ENCODE data around the gene ERBB2. TPM values are rescaled to one million over a fixed set of nuclear protein-coding genes. Genes with fewer than 3 reads are reported as not detected.
A peak's percentile ranks its signal among the peaks of the same experiment; 100 is the strongest.

Gene ERBB2
- total and polyA plus RNA-seq, 9 of the 15 experiments (the other 6 are each of a cell fraction or from before 2014, with no cell fraction given) = 0.74 to 5.6 (median 3.3) TPM

DNA sequence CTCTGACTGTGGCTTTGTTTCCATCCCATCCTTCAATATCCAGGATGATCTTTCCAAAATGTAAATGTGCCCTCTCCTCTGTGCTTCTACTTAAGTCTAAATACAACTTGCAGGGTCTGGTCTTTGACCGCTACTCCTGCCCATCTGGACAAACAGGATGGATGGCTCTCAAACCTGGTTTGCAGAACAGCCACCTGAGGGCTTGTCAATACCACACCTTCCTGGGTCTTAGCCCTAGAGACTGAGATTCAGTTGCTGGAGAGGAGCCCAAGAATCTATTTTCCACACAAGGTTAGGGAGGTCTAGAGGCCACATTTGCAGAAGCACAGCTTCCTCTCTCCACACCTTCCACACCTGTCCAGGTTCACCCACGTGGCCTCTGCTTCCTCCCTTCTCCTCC is 36.0 kb downstream of the ERBB2 start:
- no TSS peak for BruUV-seq (replicated peaks)
- H4K20me1 ChIP-seq (replicated peaks; ENCODE audit: control insufficient read depth, insufficient read depth, low read length) = no peaks in the 10 kb centered on the region
- H3K79me2 ChIP-seq (ENCODE audit: control insufficient read depth, insufficient read depth, low read length) = no peaks in the 10 kb centered on the region
- ChIA-PET CTCF (ENCODE audit: low intra/inter-chr PET ratio) (no interaction called here), POLR2A (interaction anchor here (1.1 kb wide), 1 partner anchor 36 kb away, joined by 3 read pairs; the partner anchor contains the start of gene ERBB2)
- intact Hi-C loops (cut with micrococcal nuclease) = no loop called here
- no peak for FAIRE-seq
- H3K9me1 ChIP-seq (ENCODE audit: control insufficient read depth, insufficient read depth, low read length) = no peaks in the 10 kb centered on the region
- H3K36me3 ChIP-seq (ENCODE audit: control insufficient read depth, insufficient read depth, low read length) = no peaks in the 10 kb centered on the region
- DNase-seq (ENCODE audit: extremely low read depth in 1 of 4, low spot score in 3 of 4) = no peak
- WGBS (ENCODE audit: insufficient coverage, low coverage, missing lambda C conversion rate) = 23% methylated on average over 2 of the region's 2 CpGs
- H3K9ac ChIP-seq (ENCODE audit: insufficient read depth in 1 of 2, low read depth in 2 of 2, low read length in 2 of 2) = peak overlapping the region in 1 of 2 experiments; percentile 55; a peak in 1 of 4 replicates
- no peak overlapping the region for H3K4me2 ChIP-seq (ENCODE audit: insufficient read depth, low read length)
- no peak overlapping the region for H3K4me3 ChIP-seq
- no peak for ATAC-seq
- H3K27ac ChIP-seq (ENCODE audit: extremely low read depth, low read depth, low read length) = no peak overlapping the region
- H2AFZ ChIP-seq (ENCODE audit: low read depth, low read length) = peak overlapping the region; percentile 36; the same call in 1 of the 2 replicates
- H3K9me3 ChIP-seq (replicated peaks; ENCODE audit: control insufficient read depth, insufficient read depth, low read depth, low read length) = no peaks in the 10 kb centered on the region
- in situ Hi-C loops (cut with MboI) = no loop called here
- H3K27me3 ChIP-seq (ENCODE audit: control insufficient read depth in 2 of 2, insufficient read depth in 2 of 2, low read length in 2 of 2) = no peaks in the 10 kb centered on the region
- H3K4me1 ChIP-seq (replicated peaks in 1 of 2; ENCODE audit: control insufficient read depth in 2 of 2, insufficient read depth in 2 of 2, low read length in 2 of 2) = peaks cover 20 to 36% of the 10 kb centered on the region in 2 experiments
- TF ChIP-seq, protein P1, sequence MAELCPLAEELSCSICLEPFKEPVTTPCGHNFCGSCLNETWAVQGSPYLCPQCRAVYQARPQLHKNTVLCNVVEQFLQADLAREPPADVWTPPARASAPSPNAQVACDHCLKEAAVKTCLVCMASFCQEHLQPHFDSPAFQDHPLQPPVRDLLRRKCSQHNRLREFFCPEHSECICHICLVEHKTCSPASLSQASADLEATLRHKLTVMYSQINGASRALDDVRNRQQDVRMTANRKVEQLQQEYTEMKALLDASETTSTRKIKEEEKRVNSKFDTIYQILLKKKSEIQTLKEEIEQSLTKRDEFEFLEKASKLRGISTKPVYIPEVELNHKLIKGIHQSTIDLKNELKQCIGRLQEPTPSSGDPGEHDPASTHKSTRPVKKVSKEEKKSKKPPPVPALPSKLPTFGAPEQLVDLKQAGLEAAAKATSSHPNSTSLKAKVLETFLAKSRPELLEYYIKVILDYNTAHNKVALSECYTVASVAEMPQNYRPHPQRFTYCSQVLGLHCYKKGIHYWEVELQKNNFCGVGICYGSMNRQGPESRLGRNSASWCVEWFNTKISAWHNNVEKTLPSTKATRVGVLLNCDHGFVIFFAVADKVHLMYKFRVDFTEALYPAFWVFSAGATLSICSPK (IDR thresholded peaks at IDR 0.05; ENCODE audit: borderline replicate concordance) = no peak
- TF ChIP-seq USF1 (CRISPR knock-in tag; IDR thresholded peaks at IDR 0.05) = no peak
- no peak for TF ChIP-seq FOXA3 (CRISPR knock-in tag; conservative IDR thresholded peaks at IDR 0.05 in 1 of 2, IDR thresholded peaks at IDR 0.05 in 1 of 2)
- TF ChIP-seq ELK3 (CRISPR knock-in tag; IDR thresholded peaks at IDR 0.05) = no peak
- no peak for TF ChIP-seq E2F8 (IDR thresholded peaks at IDR 0.05; ENCODE audit: low read depth, partially characterized antibody)
- no peak for TF ChIP-seq CBFA2T3 (IDR thresholded peaks at IDR 0.05)
- no peak for TF ChIP-seq ZNF23 (CRISPR knock-in tag; IDR thresholded peaks at IDR 0.05)
- TF ChIP-seq ILF3 (IDR thresholded peaks at IDR 0.05; ENCODE audit: borderline replicate concordance) = no peak
- TF ChIP-seq CREM (IDR thresholded peaks at IDR 0.05; ENCODE audit: low read depth) = no peak
- no peak for TF ChIP-seq POLR2AphosphoS2 (IDR thresholded peaks at IDR 0.05; ENCODE audit: low read length)
- no peak for TF ChIP-seq SRSF1 (IDR thresholded peaks at IDR 0.05; ENCODE audit: low read depth, low read length)
- TF ChIP-seq, protein P2, sequence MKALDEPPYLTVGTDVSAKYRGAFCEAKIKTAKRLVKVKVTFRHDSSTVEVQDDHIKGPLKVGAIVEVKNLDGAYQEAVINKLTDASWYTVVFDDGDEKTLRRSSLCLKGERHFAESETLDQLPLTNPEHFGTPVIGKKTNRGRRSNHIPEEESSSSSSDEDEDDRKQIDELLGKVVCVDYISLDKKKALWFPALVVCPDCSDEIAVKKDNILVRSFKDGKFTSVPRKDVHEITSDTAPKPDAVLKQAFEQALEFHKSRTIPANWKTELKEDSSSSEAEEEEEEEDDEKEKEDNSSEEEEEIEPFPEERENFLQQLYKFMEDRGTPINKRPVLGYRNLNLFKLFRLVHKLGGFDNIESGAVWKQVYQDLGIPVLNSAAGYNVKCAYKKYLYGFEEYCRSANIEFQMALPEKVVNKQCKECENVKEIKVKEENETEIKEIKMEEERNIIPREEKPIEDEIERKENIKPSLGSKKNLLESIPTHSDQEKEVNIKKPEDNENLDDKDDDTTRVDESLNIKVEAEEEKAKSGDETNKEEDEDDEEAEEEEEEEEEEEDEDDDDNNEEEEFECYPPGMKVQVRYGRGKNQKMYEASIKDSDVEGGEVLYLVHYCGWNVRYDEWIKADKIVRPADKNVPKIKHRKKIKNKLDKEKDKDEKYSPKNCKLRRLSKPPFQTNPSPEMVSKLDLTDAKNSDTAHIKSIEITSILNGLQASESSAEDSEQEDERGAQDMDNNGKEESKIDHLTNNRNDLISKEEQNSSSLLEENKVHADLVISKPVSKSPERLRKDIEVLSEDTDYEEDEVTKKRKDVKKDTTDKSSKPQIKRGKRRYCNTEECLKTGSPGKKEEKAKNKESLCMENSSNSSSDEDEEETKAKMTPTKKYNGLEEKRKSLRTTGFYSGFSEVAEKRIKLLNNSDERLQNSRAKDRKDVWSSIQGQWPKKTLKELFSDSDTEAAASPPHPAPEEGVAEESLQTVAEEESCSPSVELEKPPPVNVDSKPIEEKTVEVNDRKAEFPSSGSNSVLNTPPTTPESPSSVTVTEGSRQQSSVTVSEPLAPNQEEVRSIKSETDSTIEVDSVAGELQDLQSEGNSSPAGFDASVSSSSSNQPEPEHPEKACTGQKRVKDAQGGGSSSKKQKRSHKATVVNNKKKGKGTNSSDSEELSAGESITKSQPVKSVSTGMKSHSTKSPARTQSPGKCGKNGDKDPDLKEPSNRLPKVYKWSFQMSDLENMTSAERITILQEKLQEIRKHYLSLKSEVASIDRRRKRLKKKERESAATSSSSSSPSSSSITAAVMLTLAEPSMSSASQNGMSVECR (CRISPR knock-in tag; IDR thresholded peaks at IDR 0.05) = no peak
